ENCODE data around the gene ADGRG3. TPM values are rescaled to one million over a fixed set of nuclear protein-coding genes. Genes with fewer than 3 reads are reported as not detected.

Gene ADGRG3
- total and polyA plus RNA-seq, 2 of the 13 experiments (the other 11 are each of a cell fraction or from before 2014, with no cell fraction given): 2.7 to 11.8 TPM

- TF ChIP-seq ZNF142 (CRISPR knock-in tag; IDR thresholded peaks at IDR 0.05) (no peak), XRCC5 (optimal IDR thresholded peaks at IDR 0.05; ENCODE audit: low read length) (peak; percentile 60), NONO (IDR thresholded peaks at IDR 0.05) (no peak), NONO (CRISPR knock-in tag; conservative IDR thresholded peaks at IDR 0.05) (0 out of 2 replicates have a peak, but pooled peaks have one; percentile 24), NFYC (CRISPR knock-in tag; IDR thresholded peaks at IDR 0.05) (no peak), KLF16 (CRISPR knock-in tag; IDR thresholded peaks at IDR 0.05) (0 out of 4 replicates have a peak, but pooled peaks of 1 of the 2 experiments have one; percentile 11), ZNF775 (CRISPR knock-in tag; IDR thresholded peaks at IDR 0.05; ENCODE audit: borderline replicate concordance) (no peak), GATAD2A (CRISPR knock-in tag; IDR thresholded peaks at IDR 0.05) (peak; percentile 73; the same call in 1 of the 2 replicates), HMG20A (CRISPR knock-in tag; IDR thresholded peaks at IDR 0.05; ENCODE audit: borderline replicate concordance) (peak; percentile 17; the same call in 1 of the 2 replicates), ZNF329 (CRISPR knock-in tag; IDR thresholded peaks at IDR 0.05; ENCODE audit: low read depth) (no peak), ZNF75D (CRISPR knock-in tag; IDR thresholded peaks at IDR 0.05; ENCODE audit: borderline replicate concordance) (peak; percentile 98), HOXA5 (CRISPR knock-in tag; IDR thresholded peaks at IDR 0.05) (no peak), ATF4 (CRISPR knock-in tag; IDR thresholded peaks at IDR 0.05) (peak in 1 of 2 experiments; percentile 80; a peak in 2 of 4 replicates), MTA1 (CRISPR knock-in tag; IDR thresholded peaks at IDR 0.05; ENCODE audit: borderline replicate concordance) (0 out of 2 replicates have a peak, but pooled peaks have one; percentile 37)
- TF ChIP-seq, protein P1, sequence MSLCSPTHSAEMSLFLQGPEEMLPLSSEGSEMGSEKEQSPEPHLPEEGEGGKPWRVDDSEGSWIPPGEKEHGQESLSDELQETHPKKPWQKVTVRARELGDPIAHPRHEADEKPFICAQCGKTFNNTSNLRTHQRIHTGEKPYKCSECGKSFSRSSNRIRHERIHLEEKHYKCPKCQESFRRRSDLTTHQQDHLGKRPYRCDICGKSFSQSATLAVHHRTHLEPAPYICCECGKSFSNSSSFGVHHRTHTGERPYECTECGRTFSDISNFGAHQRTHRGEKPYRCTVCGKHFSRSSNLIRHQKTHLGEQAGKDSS (CRISPR knock-in tag; IDR thresholded peaks at IDR 0.05; ENCODE audit: borderline replicate concordance, low read depth): peak; percentile 27; the same call in 1 of the 2 replicates
- TF ChIP-seq, protein P2, sequence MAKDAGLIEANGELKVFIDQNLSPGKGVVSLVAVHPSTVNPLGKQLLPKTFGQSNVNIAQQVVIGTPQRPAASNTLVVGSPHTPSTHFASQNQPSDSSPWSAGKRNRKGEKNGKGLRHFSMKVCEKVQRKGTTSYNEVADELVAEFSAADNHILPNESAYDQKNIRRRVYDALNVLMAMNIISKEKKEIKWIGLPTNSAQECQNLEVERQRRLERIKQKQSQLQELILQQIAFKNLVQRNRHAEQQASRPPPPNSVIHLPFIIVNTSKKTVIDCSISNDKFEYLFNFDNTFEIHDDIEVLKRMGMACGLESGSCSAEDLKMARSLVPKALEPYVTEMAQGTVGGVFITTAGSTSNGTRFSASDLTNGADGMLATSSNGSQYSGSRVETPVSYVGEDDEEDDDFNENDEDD (CRISPR knock-in tag; IDR thresholded peaks at IDR 0.05; ENCODE audit: borderline replicate concordance): peak; percentile 71
Observed at GRCh38 chr16:57623251-57624043, 44.7 kb upstream of the ADGRG3 start (continued).

All from HepG2 (cell line).